Colonic mucosa (tissue), 4 donors: ENCODE data around the gene APOOL. TPM values are rescaled to one million over a fixed set of nuclear protein-coding genes. Genes with fewer than 3 reads are reported as not detected.
"Not testable (repeated sequence)": the region's sequence is repeated elsewhere in the genome, so short reads cannot be mapped to it uniquely, and the experiment has no call there.

ENCODE experiments used
- DNase-seq: peaks from one replicate; pipeline ENCODE4 v3.0.0-alpha.2; 2020
- H3K27ac ChIP-seq: fragments of 200-600 bp; one replicate; pipeline ENCODE4 v1.8.0; 2021
- H3K27me3 ChIP-seq: fragments of 200-600 bp; one replicate; pipeline ENCODE4 v1.8.0; 2021
- H3K36me3 ChIP-seq: fragments of 200-600 bp; one replicate; pipeline ENCODE4 v1.8.0; 2021
- H3K4me1 ChIP-seq: fragments of 200-600 bp; one replicate; pipeline ENCODE4 v1.8.0; 2021; ENCODE audit warnings: mild to moderate bottlenecking
- H3K4me3 ChIP-seq: fragments of 200-600 bp; one replicate; pipeline ENCODE4 v1.8.0; 2021
- H3K9ac ChIP-seq, 2 donors: one replicate each; pipeline ENCODE4 v1.7.0; 2013; ENCODE audit warnings: control low read depth in 2 of 2, low read depth in 2 of 2, low read length in 2 of 2
- H3K9me3 ChIP-seq: fragments of 200-600 bp; one replicate; pipeline ENCODE4 v1.8.0; 2021
- intact Hi-C: fragments of 100-400 bp; cut with DNase I; formaldehyde crosslinking; loops from one replicate; pipeline ENCODE4 v1.14.1; 2022
- total RNA-seq, 2 donors: library from RNA; stranded (reverse); fragmentation: NEBNext Ultra II Directional in 1 of 2; extraction: Animal tissue kit (Norgen Biotek cat#: 25700) in 1 of 2; gene quantifications; one replicate each; pipeline ENCODE4 v1.2.1, GENCODE V29; 2021
- TF ChIP-seq, protein P1 (sequence below): fragments of 200-600 bp; IDR thresholded peaks from one replicate; pipeline ENCODE4 v1.8.0; 2022; ENCODE audit warnings: antibody characterized with exemption, mild to moderate bottlenecking
- donor health status: healthy.
- donor health status: DM: no; HTN: no; CAD: no.
- donor health status: DM: no; HTN: no; CAD: no.

The APOOL gene
- total RNA-seq, 2 donors from 2014 or later: 22.3 to 31.9 TPM

- Histone ChIP-seq H3K27me3 (no peaks in the 10 kb centered on the region), H3K9me3 (no peaks in the 10 kb centered on the region), H3K36me3 (no peaks in the 10 kb centered on the region), H3K4me3 (peak overlapping the region; percentile 58), H3K27ac (peak overlapping the region; percentile 47), H3K9ac (peak overlapping the region in 1 of 2 donors; percentile 63), H3K4me1 (no peaks in the 10 kb centered on the region)
- intact Hi-C loops: no loop called here
- no peak for DNase-seq
- TF ChIP-seq, protein P1, sequence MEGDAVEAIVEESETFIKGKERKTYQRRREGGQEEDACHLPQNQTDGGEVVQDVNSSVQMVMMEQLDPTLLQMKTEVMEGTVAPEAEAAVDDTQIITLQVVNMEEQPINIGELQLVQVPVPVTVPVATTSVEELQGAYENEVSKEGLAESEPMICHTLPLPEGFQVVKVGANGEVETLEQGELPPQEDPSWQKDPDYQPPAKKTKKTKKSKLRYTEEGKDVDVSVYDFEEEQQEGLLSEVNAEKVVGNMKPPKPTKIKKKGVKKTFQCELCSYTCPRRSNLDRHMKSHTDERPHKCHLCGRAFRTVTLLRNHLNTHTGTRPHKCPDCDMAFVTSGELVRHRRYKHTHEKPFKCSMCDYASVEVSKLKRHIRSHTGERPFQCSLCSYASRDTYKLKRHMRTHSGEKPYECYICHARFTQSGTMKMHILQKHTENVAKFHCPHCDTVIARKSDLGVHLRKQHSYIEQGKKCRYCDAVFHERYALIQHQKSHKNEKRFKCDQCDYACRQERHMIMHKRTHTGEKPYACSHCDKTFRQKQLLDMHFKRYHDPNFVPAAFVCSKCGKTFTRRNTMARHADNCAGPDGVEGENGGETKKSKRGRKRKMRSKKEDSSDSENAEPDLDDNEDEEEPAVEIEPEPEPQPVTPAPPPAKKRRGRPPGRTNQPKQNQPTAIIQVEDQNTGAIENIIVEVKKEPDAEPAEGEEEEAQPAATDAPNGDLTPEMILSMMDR: no peak
These were observed 578 bp downstream of the APOOL start for GRCh38 chrX:85004255-85004654.

- no peak for DNase-seq
- H3K9ac ChIP-seq: no peak overlapping the region
- TF ChIP-seq, protein P1: no peak
- no peak overlapping the region for H3K27ac ChIP-seq
- no peaks in the 10 kb centered on the region for H3K4me1 ChIP-seq
- H3K4me3 ChIP-seq: no peak overlapping the region
- intact Hi-C loops: no loop called here
- H3K36me3 ChIP-seq: no peaks in the 10 kb centered on the region
- H3K27me3 ChIP-seq: no peaks in the 10 kb centered on the region
- H3K9me3 ChIP-seq: no peaks in the 10 kb centered on the region
These were observed 8.4 kb downstream of the APOOL start for GRCh38 chrX:85012098-85012497.

GRCh38 chrX:85015351-85015750 lies 11.7 kb downstream of the APOOL start:
- H3K36me3 ChIP-seq, intact Hi-C loops, H3K9me3 ChIP-seq, H3K4me3 ChIP-seq, H3K27me3 ChIP-seq, H3K4me1 ChIP-seq, DNase-seq, H3K27ac ChIP-seq, H3K9ac ChIP-seq: not testable (repeated sequence)

DNA sequence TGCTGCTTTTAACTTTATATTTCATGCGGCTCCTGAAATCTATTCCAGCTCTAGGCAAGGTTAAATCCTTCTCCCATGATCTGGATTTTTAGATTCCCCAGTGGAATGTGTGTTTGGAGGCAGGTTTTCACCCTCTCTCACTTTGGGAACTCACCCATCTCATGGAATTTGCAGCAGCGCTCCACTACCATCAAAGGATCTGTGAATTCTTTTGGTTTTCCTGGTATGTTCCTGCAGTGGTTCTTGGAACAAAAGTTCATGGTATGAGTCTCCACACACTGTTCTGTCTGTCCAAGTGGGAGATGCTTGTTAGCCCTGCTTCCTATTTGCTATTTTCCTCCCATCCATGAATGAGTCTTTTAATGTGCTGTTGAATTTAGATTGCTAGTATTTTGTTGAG lies 14.0 kb downstream of the APOOL start:
- intact Hi-C loops: no loop called here
- H3K36me3 ChIP-seq: no peaks in the 10 kb centered on the region
- H3K9me3 ChIP-seq: no peaks in the 10 kb centered on the region
- TF ChIP-seq, protein P1: no peak
- no peak overlapping the region for H3K9ac ChIP-seq
- H3K27me3 ChIP-seq: no peaks in the 10 kb centered on the region
- no peak for DNase-seq
- H3K4me1 ChIP-seq: no peaks in the 10 kb centered on the region
- no peak overlapping the region for H3K4me3 ChIP-seq
- H3K27ac ChIP-seq: no peak overlapping the region

GRCh38 chrX:85018471-85018870 lies 14.8 kb downstream of the APOOL start:
- no peak overlapping the region for H3K27ac ChIP-seq
- H3K4me1 ChIP-seq: no peaks in the 10 kb centered on the region
- no peaks in the 10 kb centered on the region for H3K9me3 ChIP-seq
- no peaks in the 10 kb centered on the region for H3K27me3 ChIP-seq
- no peak for DNase-seq
- no peak overlapping the region for H3K4me3 ChIP-seq
- TF ChIP-seq, protein P1: no peak
- H3K9ac ChIP-seq: no peak overlapping the region
- intact Hi-C loops: no loop called here
- H3K36me3 ChIP-seq: no peaks in the 10 kb centered on the region

- Histone ChIP-seq H3K4me1 (no peaks in the 10 kb centered on the region), H3K36me3 (no peaks in the 10 kb centered on the region), H3K9ac (no peak overlapping the region), H3K27me3 (no peaks in the 10 kb centered on the region), H3K9me3 (no peaks in the 10 kb centered on the region), H3K4me3 (no peak overlapping the region), H3K27ac (no peak overlapping the region)
- intact Hi-C loops: no loop called here
- TF ChIP-seq, protein P1: no peak
- no peak for DNase-seq
These were observed 16.5 kb downstream of the APOOL start for GRCh38 chrX:85020216-85020615.
